ENCODE data around the gene TFDP2. TPM values are rescaled to one million over a fixed set of nuclear protein-coding genes. Genes with fewer than 3 reads are reported as not detected.
"Not testable (repeated sequence)": the region's sequence is repeated elsewhere in the genome, so short reads cannot be mapped to it uniquely, and the experiment has no call there.

Gene TFDP2
- total RNA-seq, 1 donor from 2014 or later = 14.7 TPM

GRCh38 chr3:142077155-142077858, 72.0 kb downstream of the TFDP2 start:
- no peak for DNase-seq (ENCODE audit: extremely low read depth, low read depth, low spot score)

- not testable (repeated sequence) for DNase-seq (ENCODE audit: extremely low read depth, low read depth, low spot score)
Measured at GRCh38 chr3:142075656-142076055, 73.7 kb downstream of the TFDP2 start.

- DNase-seq (ENCODE audit: extremely low read depth, low read depth, low spot score) = no peak
Measured at GRCh38 chr3:142072816-142073215, 76.5 kb downstream of the TFDP2 start.

GRCh38 chr3:142065932-142066331, 83.4 kb downstream of the TFDP2 start:
- no peak for DNase-seq (ENCODE audit: extremely low read depth, low read depth, low spot score)

- no peak for DNase-seq (ENCODE audit: extremely low read depth, low read depth, low spot score)
Measured at GRCh38 chr3:142065344-142065743, 84.0 kb downstream of the TFDP2 start.

GRCh38 chr3:142064454-142064853, 84.9 kb downstream of the TFDP2 start:
- no peak for DNase-seq (ENCODE audit: extremely low read depth, low read depth, low spot score)

- DNase-seq (ENCODE audit: extremely low read depth, low read depth, low spot score) = no peak
Measured at GRCh38 chr3:142057331-142057725, 92.0 kb downstream of the TFDP2 start.

- DNase-seq (ENCODE audit: extremely low read depth, low read depth, low spot score) = no peak
Measured at GRCh38 chr3:142056656-142057330, 92.6 kb downstream of the TFDP2 start.

- no peak for DNase-seq (ENCODE audit: extremely low read depth, low read depth, low spot score)
Measured at GRCh38 chr3:142053835-142054234, 95.5 kb downstream of the TFDP2 start.

- no peak for DNase-seq (ENCODE audit: extremely low read depth, low read depth, low spot score)
Measured at GRCh38 chr3:142053244-142053643, 96.1 kb downstream of the TFDP2 start.

- no peak for DNase-seq (ENCODE audit: extremely low read depth, low read depth, low spot score)
Measured at GRCh38 chr3:142051351-142051750, 98.0 kb downstream of the TFDP2 start.

GRCh38 chr3:142047021-142047369, 102.3 kb downstream of the TFDP2 start:
- DNase-seq (ENCODE audit: extremely low read depth, low read depth, low spot score) = no peak

GRCh38 chr3:142046320-142047020, 102.9 kb downstream of the TFDP2 start:
- no peak for DNase-seq (ENCODE audit: extremely low read depth, low read depth, low spot score)

- no peak for DNase-seq (ENCODE audit: extremely low read depth, low read depth, low spot score)
Measured at GRCh38 chr3:142040941-142041491, 108.3 kb downstream of the TFDP2 start.

- no peak for DNase-seq (ENCODE audit: extremely low read depth, low read depth, low spot score)
Measured at GRCh38 chr3:142035308-142035922, 113.9 kb downstream of the TFDP2 start.

GRCh38 chr3:142033292-142033691, 116.1 kb downstream of the TFDP2 start:
- no peak for DNase-seq (ENCODE audit: extremely low read depth, low read depth, low spot score)

- DNase-seq (ENCODE audit: extremely low read depth, low read depth, low spot score) = no peak
Measured at GRCh38 chr3:142031575-142031974, 117.8 kb downstream of the TFDP2 start.

- no peak for DNase-seq (ENCODE audit: extremely low read depth, low read depth, low spot score)
Measured at GRCh38 chr3:142029791-142030190, 119.6 kb downstream of the TFDP2 start.

GRCh38 chr3:142029052-142029642, 120.2 kb downstream of the TFDP2 start:
- DNase-seq (ENCODE audit: extremely low read depth, low read depth, low spot score) = no peak

- DNase-seq (ENCODE audit: extremely low read depth, low read depth, low spot score) = peak; percentile 71
Measured at GRCh38 chr3:142028243-142028777, 121.0 kb downstream of the TFDP2 start.

All from glomerular endothelial cell (primary cell).